Activated CD4-positive, alpha-beta memory T cell treated with anti-CD3 and anti-CD28 coated beads for 36 hours (primary cell): ENCODE data around the gene CD248. TPM values are rescaled to one million over a fixed set of nuclear protein-coding genes. Genes with fewer than 3 reads are reported as not detected.

Source experiments
- CTCF ChIA-PET: fragments of 350-600 bp; sonication (Branson Sonifier 250); formaldehyde crosslinking; loops from one replicate; lab custom pipeline; 2021; ENCODE audit warnings: antibody characterized with exemption, inconsistent platforms; lab: Charles Lee
- POLR2A ChIA-PET: fragments of 350-600 bp; sonication (Branson Sonifier 250); formaldehyde crosslinking; loops from one replicate; lab custom pipeline; 2021; ENCODE audit warnings: antibody characterized with exemption; lab: Charles Lee
- DNase-seq: peaks from one replicate; pipeline ENCODE4 v3.0.0-alpha.2; 2020
- H3K27ac Mint-ChIP-seq: one replicate; pipeline ENCODE4 v1.8.0; 2021; ENCODE audit warnings: mixed read lengths
- H3K27me3 Mint-ChIP-seq: one replicate; pipeline ENCODE4 v1.8.0; 2021; ENCODE audit warnings: mixed read lengths
- H3K36me3 Mint-ChIP-seq: one replicate; pipeline ENCODE4 v1.8.0; 2021; ENCODE audit warnings: mixed read lengths
- H3K4me1 Mint-ChIP-seq: one replicate; pipeline ENCODE4 v1.8.0; 2021; ENCODE audit warnings: low read depth, mixed read lengths
- H3K4me3 Mint-ChIP-seq: one replicate; pipeline ENCODE4 v1.8.0; 2021; ENCODE audit warnings: mild to moderate bottlenecking, mixed read lengths
- H3K9me3 Mint-ChIP-seq: one replicate; pipeline ENCODE4 v1.8.0; 2021; ENCODE audit warnings: mixed read lengths
- intact Hi-C: fragments of 100-400 bp; cut with micrococcal nuclease; formaldehyde crosslinking; loops from one replicate; pipeline ENCODE4 v1.15.1; 2023
- total RNA-seq, 2 experiments: library from RNA; stranded (reverse); gene quantifications; one replicate each; pipeline ENCODE4 v1.2.3, GENCODE V29; 2021

CD248 gene, protein sequence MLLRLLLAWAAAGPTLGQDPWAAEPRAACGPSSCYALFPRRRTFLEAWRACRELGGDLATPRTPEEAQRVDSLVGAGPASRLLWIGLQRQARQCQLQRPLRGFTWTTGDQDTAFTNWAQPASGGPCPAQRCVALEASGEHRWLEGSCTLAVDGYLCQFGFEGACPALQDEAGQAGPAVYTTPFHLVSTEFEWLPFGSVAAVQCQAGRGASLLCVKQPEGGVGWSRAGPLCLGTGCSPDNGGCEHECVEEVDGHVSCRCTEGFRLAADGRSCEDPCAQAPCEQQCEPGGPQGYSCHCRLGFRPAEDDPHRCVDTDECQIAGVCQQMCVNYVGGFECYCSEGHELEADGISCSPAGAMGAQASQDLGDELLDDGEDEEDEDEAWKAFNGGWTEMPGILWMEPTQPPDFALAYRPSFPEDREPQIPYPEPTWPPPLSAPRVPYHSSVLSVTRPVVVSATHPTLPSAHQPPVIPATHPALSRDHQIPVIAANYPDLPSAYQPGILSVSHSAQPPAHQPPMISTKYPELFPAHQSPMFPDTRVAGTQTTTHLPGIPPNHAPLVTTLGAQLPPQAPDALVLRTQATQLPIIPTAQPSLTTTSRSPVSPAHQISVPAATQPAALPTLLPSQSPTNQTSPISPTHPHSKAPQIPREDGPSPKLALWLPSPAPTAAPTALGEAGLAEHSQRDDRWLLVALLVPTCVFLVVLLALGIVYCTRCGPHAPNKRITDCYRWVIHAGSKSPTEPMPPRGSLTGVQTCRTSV
- not detected for total RNA-seq

DNA sequence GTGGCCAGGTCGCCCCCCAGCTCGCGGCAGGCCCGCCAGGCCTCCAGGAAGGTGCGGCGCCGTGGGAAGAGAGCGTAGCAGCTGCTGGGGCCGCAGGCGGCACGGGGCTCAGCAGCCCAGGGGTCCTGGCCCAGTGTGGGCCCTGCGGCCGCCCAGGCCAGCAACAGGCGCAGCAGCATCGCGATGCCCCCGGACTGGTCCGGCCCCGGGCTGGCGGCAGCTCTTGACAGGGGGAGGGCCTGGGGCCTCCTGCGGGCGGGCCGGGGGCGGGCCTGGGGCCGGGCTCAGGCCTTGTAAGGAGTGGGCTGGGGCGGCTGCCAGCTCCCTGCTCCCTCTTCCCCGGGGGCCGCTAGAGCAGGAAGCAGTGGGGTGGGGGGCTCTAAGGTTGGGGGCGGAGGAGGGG is at the start of gene CD248:
TSS of gene CD248 (minus strand) at position 196 of the 403 bp plus-strand sequence. CDS start at position 179, 17 bp downstream.
- no peak for DNase-seq
- peaks cover 6% of the 10 kb centered on the region for H3K9me3 Mint-ChIP-seq
- ChIA-PET CTCF (interaction anchor here (1.1 kb wide), 1 partner anchor 69 kb away, joined by 3 read pairs; no protein-coding TSS in a partner anchor), POLR2A (no interaction called here)
- no peak within 1 kb of the TSS for H3K4me3 Mint-ChIP-seq
- peaks cover 26% of the 10 kb centered on the region for H3K4me1 Mint-ChIP-seq
- H3K27me3 Mint-ChIP-seq, result no peaks in the 10 kb centered on the region
- H3K36me3 Mint-ChIP-seq, result no peaks in the 10 kb centered on the region
- H3K27ac Mint-ChIP-seq, result no peak within 1 kb of the TSS
- intact Hi-C loops, result no loop called here

DNA sequence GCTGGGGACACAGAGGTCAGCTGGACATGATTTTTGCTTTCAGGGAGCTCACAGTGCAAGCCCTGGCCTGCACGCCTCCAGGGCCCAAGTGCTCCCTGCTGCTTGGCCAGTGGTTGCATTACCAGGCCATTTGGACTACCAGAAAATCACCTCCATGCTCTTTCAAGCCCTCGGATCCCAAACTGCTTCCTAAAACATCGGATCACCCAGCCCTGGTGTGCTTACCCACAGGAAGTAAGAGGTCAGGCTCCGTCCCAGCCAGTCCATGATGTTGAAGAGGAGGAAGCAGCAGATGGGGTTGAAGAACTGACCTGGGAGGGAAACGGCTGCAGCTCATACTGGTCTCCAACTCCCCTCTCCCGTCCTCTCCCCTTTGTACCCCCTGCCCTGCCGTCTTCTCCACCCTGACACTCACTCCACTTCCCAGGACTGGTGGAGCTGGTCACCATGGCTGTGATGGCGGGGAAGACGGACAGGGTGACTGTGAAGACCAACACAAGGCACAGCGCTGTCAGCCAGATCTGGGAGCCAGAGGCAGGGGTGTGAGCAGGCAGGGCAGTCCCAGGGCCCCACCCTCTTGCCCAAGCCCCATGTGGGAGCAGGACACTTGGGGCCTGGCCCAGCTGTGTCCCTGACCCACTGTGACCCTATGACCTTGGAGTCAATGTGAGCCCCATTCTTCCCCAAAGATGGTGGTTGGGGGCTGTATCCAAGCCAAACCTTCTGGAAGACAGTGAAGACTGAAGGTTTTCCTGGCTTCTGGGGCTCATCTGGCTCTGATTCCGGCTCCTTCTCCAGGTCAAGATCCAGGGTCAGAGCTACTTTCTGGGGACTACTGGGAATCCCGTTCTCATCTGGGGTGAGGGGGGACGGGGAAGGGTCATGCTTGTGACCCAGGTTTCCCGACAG is 49.1 kb upstream of the CD248 start:
- POLR2A ChIA-PET, result no interaction called here
- peaks cover 11% of the 10 kb centered on the region for H3K36me3 Mint-ChIP-seq
- intact Hi-C loops, result no loop called here

DNA sequence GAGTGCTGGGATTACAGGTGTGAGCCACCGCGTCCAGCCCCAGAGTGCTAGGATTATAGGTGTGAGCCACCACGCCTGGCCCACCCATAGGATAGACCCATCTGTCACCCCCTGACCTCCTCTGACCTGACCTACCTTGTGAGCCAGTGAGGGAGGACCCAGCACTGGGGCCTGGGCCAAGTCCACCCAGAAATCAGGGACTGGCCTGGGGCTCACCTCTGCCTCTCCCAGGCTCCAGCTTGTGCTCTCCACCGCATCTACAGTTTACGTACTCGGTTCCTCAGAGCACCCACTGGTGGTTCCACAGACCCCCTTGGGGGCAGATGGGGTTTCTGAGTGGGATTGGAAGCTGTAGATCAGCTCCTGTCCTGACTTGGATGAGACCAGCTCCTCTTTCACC is 48.3 kb upstream of the CD248 start:
- ChIA-PET CTCF (interaction anchor here (0.9 to 4.0 kb wide), 10 partner anchors 10 to 56 kb away, joined by 3 to 19 read pairs (median 4); partner anchors contain the start of gene BRMS1), POLR2A (no interaction called here)
- H3K27ac Mint-ChIP-seq, result no peak overlapping the region
- peaks cover 11% of the 10 kb centered on the region for H3K36me3 Mint-ChIP-seq
- intact Hi-C loops, result no loop called here
- no peaks in the 10 kb centered on the region for H3K9me3 Mint-ChIP-seq
- DNase-seq, result no peak
- peaks cover 7% of the 10 kb centered on the region for H3K4me1 Mint-ChIP-seq
- H3K27me3 Mint-ChIP-seq, result no peaks in the 10 kb centered on the region
- no peak overlapping the region for H3K4me3 Mint-ChIP-seq

More for the DNA sequence above, 49.1 kb upstream of the CD248 start:
- no peak overlapping the region for H3K27ac Mint-ChIP-seq
- no peak overlapping the region for H3K4me3 Mint-ChIP-seq
- no peaks in the 10 kb centered on the region for H3K9me3 Mint-ChIP-seq
- no peak for DNase-seq
- H3K4me1 Mint-ChIP-seq, result peaks cover 12% of the 10 kb centered on the region
- CTCF ChIA-PET, result interaction anchor here (0.5 to 4.0 kb wide), 10 partner anchors 11 to 189 kb away, joined by 3 to 19 read pairs (median 4); partner anchors contain the start of gene BRMS1
- no peaks in the 10 kb centered on the region for H3K27me3 Mint-ChIP-seq

- H3K27me3 Mint-ChIP-seq, result no peaks in the 10 kb centered on the region
- CTCF ChIA-PET, result interaction anchor here (0.5 to 4.0 kb wide), 24 partner anchors 8 to 573 kb away, joined by 3 to 19 read pairs (median 4); partner anchors contain the start of genes B4GAT1, BRMS1, SLC29A2 and YIF1A
- intact Hi-C loops, result no loop called here
- H3K4me1 Mint-ChIP-seq, result no peaks in the 10 kb centered on the region
- POLR2A ChIA-PET, result interaction anchor here (0.8 kb wide), 1 partner anchor 8 kb away, joined by 3 read pairs; the partner anchor contains the start of gene SLC29A2
- H3K4me3 Mint-ChIP-seq, result no peak overlapping the region
- peaks cover 6% of the 10 kb centered on the region for H3K36me3 Mint-ChIP-seq
- DNase-seq, result peak; percentile 84
- no peaks in the 10 kb centered on the region for H3K9me3 Mint-ChIP-seq
- no peak overlapping the region for H3K27ac Mint-ChIP-seq
Observed at GRCh38 chr11:66363805-66364535, 47.1 kb upstream of the CD248 start.

DNA sequence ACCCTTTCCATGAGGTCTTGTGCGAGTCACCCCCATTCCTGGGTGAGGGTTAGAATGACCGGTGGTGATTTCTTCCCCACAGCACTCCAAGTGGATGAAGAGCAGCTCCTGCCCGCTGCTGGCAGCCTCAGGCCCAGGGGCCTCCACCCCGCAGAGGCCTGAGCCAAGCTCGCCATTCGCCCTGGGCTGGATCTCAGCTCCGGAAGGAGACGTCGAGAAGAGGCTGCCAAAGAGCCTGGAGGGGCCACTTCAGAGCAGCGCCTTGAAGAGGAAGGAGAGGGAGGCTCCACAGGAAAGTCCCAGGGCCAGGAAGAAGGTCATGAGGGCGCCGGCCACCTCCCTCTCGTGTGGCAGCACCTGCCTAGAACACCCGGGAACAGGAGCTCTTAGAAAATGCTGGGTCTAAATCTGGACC is 46.4 kb upstream of the CD248 start:
- H3K27ac Mint-ChIP-seq, result no peak overlapping the region

GRCh38 chr11:66362481-66363147 is 45.8 kb upstream of the CD248 start:
- POLR2A ChIA-PET, result no interaction called here
- intact Hi-C loops, result no loop called here
- peaks cover 3% of the 10 kb centered on the region for H3K36me3 Mint-ChIP-seq

More for the DNA sequence above, 46.4 kb upstream of the CD248 start:
- Mint-ChIP-seq H3K4me1 (no peaks in the 10 kb centered on the region), H3K36me3 (peaks cover 6% of the 10 kb centered on the region), H3K4me3 (no peak overlapping the region), H3K9me3 (no peaks in the 10 kb centered on the region), H3K27me3 (no peaks in the 10 kb centered on the region)
- DNase-seq, result no peak
- intact Hi-C loops, result no loop called here
- ChIA-PET POLR2A (interaction anchor here (0.8 kb wide), 1 partner anchor 9 kb away, joined by 3 read pairs; the partner anchor contains the start of gene SLC29A2), CTCF (interaction anchor here (0.5 to 4.0 kb wide), 19 partner anchors 8 to 479 kb away, joined by 3 to 19 read pairs (median 4); partner anchors contain the start of genes B4GAT1, BRMS1, SLC29A2 and YIF1A)

DNA sequence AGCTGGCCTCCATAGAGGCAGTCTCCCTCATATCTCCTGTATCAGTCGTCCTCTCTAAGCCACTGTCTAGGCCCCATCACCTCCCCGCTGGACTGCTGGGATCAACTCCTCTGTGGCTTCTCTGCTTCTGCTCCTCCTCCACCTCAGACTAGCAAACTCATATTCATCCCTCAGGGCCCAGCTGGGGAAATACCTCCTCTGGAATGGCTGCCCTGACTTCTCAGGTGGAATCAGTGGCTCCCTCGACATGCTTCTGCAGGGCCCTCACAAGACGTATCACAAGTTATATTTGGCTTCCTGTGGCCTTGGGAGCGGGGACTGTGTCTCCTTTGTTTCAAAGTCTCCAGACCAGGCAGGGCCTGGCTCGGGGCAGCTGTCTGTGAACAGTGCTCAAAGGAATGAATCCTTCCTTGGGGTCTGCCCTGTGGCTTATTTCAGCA is 44.7 kb upstream of the CD248 start:
- H3K27me3 Mint-ChIP-seq, result no peaks in the 10 kb centered on the region
- POLR2A ChIA-PET, result interaction anchor here (0.9 kb wide), 1 partner anchor 10 kb away, joined by 5 read pairs; the partner anchor contains the start of gene SLC29A2
- intact Hi-C loops, result no loop called here
- H3K4me3 Mint-ChIP-seq, result no peak overlapping the region
- peaks cover 3% of the 10 kb centered on the region for H3K36me3 Mint-ChIP-seq
- no peaks in the 10 kb centered on the region for H3K9me3 Mint-ChIP-seq
- H3K27ac Mint-ChIP-seq, result no peak overlapping the region
- CTCF ChIA-PET, result interaction anchor here (1.6 kb wide), 1 partner anchor 10 kb away, joined by 3 read pairs; no protein-coding TSS in a partner anchor
- no peaks in the 10 kb centered on the region for H3K4me1 Mint-ChIP-seq
- no peak for DNase-seq

More at GRCh38 chr11:66362481-66363147, 45.8 kb upstream of the CD248 start:
- Mint-ChIP-seq H3K27me3 (no peaks in the 10 kb centered on the region), H3K27ac (no peak overlapping the region), H3K4me3 (no peak overlapping the region), H3K4me1 (no peaks in the 10 kb centered on the region), H3K9me3 (no peaks in the 10 kb centered on the region)
- CTCF ChIA-PET, result interaction anchor here (1.0 to 4.0 kb wide), 11 partner anchors 8 to 90 kb away, joined by 3 to 19 read pairs (median 8); partner anchors contain the start of genes B4GAT1, BRMS1, SLC29A2 and YIF1A
- DNase-seq, result no peak

DNA sequence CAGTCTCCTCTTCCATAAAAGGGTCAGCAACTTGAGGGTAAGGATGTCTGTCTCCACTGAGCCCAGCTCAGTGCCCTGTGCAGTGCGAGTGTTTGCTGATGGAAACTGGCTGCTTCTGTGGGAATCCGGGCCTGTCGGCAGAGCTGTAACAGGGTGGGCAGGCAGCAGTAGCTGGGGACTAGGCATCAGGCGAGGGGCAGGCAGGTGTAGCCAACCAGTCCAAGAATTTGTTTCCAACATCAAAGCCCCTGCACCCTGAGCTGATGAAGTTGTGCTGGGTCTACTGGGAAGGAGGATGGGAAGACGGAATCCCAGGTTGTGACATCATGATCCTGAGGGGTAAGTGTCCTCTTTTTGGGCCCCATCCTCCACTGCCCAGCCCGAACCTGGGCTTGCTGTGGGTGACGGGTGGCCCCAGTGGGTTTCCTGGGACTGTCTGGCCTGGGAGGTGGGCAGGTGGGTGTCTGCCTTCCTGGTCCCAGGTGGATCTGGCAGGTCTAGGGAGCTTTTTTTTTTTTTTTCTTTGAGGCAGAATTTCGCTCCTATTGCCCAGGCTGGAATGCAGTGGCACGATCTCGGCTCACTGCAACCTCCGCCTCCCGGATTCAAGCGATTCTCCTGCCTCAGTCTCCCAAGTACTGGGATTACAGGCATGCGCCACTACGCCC is 43.7 kb upstream of the CD248 start:
- H3K27ac Mint-ChIP-seq, result no peak overlapping the region
- no peaks in the 10 kb centered on the region for H3K9me3 Mint-ChIP-seq
- CTCF ChIA-PET, result interaction anchor here (1.6 kb wide), 1 partner anchor 9 kb away, joined by 3 read pairs; no protein-coding TSS in a partner anchor
- no peaks in the 10 kb centered on the region for H3K27me3 Mint-ChIP-seq
- H3K4me3 Mint-ChIP-seq, result no peak overlapping the region
- no peaks in the 10 kb centered on the region for H3K4me1 Mint-ChIP-seq
- intact Hi-C loops, result no loop called here
- POLR2A ChIA-PET, result interaction anchor here (0.9 kb wide), 1 partner anchor 11 kb away, joined by 5 read pairs; the partner anchor contains the start of gene SLC29A2
- H3K36me3 Mint-ChIP-seq, result peaks cover 3% of the 10 kb centered on the region
- DNase-seq, result no peak

- no peaks in the 10 kb centered on the region for H3K27me3 Mint-ChIP-seq
- CTCF ChIA-PET, result no interaction called here
- no peak overlapping the region for H3K27ac Mint-ChIP-seq
- intact Hi-C loops, result no loop called here
- no peak overlapping the region for H3K4me3 Mint-ChIP-seq
- POLR2A ChIA-PET, result no interaction called here
- H3K4me1 Mint-ChIP-seq, result no peaks in the 10 kb centered on the region
- H3K36me3 Mint-ChIP-seq, result peaks cover 3% of the 10 kb centered on the region
- no peak for DNase-seq
- no peaks in the 10 kb centered on the region for H3K9me3 Mint-ChIP-seq
Observed at GRCh38 chr11:66359662-66360087, 42.8 kb upstream of the CD248 start.
